HFFc6 (cell line): ENCODE data around the gene ZNF605. TPM values are rescaled to one million over a fixed set of nuclear protein-coding genes. Genes with fewer than 3 reads are reported as not detected.

Experiments
- DNase-seq: peaks from one replicate; pipeline ENCODE4 v3.0.0-alpha.2; 2018
- H3K27ac Mint-ChIP-seq: 2 replicates; pipeline ENCODE4 v1.8.0; 2020; ENCODE audit warnings: mild to moderate bottlenecking, mixed read lengths
- H3K27me3 Mint-ChIP-seq: 2 replicates; pipeline ENCODE4 v1.8.0; 2021; ENCODE audit warnings: mild to moderate bottlenecking, moderate library complexity, mixed read lengths; ENCODE audit not compliant: insufficient read depth
- H3K36me3 Mint-ChIP-seq: 2 replicates; pipeline ENCODE4 v1.8.0; 2021; ENCODE audit warnings: low read depth, mixed read lengths
- H3K4me1 Mint-ChIP-seq: 2 replicates; pipeline ENCODE4 v1.8.0; 2020; ENCODE audit warnings: low read depth, mixed read lengths
- H3K4me3 Mint-ChIP-seq: 2 replicates; pipeline ENCODE4 v1.8.0; 2020; ENCODE audit warnings: mild to moderate bottlenecking, moderate library complexity, mixed read lengths
- H3K9me3 Mint-ChIP-seq: 2 replicates; pipeline ENCODE4 v1.8.0; 2020; ENCODE audit warnings: mild to moderate bottlenecking, mixed read lengths
- CTCF ChIP-seq: fragments of 200-600 bp; sonication (generic); IDR thresholded peaks from 2 replicates; pipeline ENCODE4 v1.5.0; 2021; ENCODE audit warnings: antibody characterized with exemption, mild to moderate bottlenecking
- total RNA-seq, 6 experiments: library from RNA; stranded (reverse); fragmentation: NEBNext Ultra II Directional; extraction: Animal tissue kit (Norgen Biotek cat#: 25700); gene quantifications; 2 replicates in 1 of 6; 3 replicates in 5 of 6; pipeline ENCODE4 v1.2.3, GENCODE V29; 2021

ZNF605 gene
- total RNA-seq, 6 experiments from 2014 or later, result 6.2 to 11.8 (median 7.6) TPM

DNA sequence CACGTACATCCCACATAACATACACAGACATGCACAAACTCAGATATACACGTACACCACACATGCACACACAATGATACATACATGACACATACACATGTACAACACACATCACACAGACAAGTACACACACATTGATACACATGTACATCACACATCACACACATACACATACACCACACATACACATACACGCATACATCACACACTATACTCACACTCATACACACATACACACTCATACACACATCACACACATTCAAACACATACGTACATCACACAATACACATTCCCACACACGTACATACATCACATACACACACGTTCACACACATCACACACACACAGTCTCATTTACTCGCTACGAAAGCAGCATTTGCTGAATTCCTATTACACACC is 4.5 kb downstream of the ZNF605 start:
- Mint-ChIP-seq H3K36me3 (peaks cover 33% of the 10 kb centered on the region), H3K4me1 (peaks cover 14% of the 10 kb centered on the region), H3K27me3 (peaks cover 24% of the 10 kb centered on the region), H3K4me3 (no peak overlapping the region), H3K9me3 (peaks cover 17% of the 10 kb centered on the region), H3K27ac (no peak overlapping the region)
- DNase-seq, result no peak
- TF ChIP-seq CTCF, result no peak

DNA sequence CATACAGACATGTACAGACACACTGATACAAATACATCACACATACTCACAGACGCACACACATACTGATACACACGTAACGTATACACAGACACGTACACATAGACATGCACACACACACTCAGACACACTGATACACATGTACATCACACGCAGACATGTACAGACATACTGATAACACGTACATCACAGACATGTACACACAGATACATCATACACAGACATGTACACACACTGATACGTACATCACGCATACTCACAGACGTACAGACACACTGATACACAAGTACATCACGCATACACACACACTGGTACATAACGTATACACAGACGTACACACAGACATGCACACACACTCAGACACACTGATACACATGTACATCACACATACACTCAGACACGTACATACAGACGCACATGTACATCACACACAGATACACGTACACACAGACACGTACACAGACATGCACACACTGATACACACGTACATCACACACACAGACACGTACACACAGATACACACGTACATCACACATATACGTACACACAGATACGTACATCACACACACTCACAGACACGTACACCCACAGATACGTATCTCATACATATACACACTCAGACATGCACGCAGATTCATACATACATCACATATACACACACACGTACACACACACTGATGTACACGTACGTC is 5.1 kb downstream of the ZNF605 start:
- no peak for TF ChIP-seq CTCF
- H3K36me3 Mint-ChIP-seq, result peaks cover 36% of the 10 kb centered on the region

DNA sequence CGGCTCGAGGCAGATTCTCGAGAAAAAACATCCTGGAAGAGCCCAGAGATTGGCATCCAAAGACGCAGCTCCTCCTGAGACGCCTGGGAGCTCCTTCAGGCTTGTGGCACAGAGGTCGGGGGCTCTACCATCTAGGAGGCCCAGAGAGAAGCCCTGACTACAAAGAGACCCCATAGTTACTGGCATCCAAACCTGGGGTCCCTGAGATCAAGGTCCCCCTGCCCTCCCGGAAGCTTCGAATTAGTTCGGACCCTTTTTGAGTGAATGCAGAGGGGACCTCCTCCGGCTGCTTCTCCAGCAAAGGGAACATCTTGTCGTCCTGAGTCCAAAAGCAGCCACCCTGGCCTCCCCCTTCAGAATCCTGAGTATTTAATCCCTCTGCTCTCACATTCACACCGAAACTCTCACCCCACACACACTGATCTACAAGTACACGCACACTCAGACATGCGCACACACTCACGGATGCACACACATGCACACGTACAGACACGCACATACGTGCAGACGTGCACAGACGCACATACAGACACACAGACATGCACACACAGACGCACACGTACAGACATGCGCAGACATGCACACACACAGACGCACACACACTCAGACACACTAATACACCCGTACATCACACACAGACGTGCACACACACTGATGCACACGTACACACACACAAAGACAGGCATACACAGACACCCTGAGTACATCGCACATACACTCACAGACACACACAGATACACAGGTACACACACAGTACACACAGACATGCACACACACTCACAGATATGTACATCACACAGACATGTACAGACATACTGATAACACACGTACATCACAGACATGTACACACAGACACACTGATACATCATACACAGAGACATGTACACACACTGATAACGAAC is 5.9 kb downstream of the ZNF605 start:
- Mint-ChIP-seq H3K27me3 (peaks cover 23% of the 10 kb centered on the region), H3K9me3 (peaks cover 20% of the 10 kb centered on the region), H3K27ac (no peak overlapping the region), H3K4me1 (peaks cover 8% of the 10 kb centered on the region), H3K4me3 (no peak overlapping the region), H3K36me3 (peaks cover 44% of the 10 kb centered on the region)
- no peak for DNase-seq
- no peak for TF ChIP-seq CTCF

More for the DNA sequence above, 5.1 kb downstream of the ZNF605 start:
- H3K27me3 Mint-ChIP-seq, result peaks cover 23% of the 10 kb centered on the region
- H3K9me3 Mint-ChIP-seq, result peaks cover 16% of the 10 kb centered on the region
- no peak overlapping the region for H3K4me3 Mint-ChIP-seq
- H3K4me1 Mint-ChIP-seq, result peaks cover 11% of the 10 kb centered on the region
- DNase-seq, result no peak
- no peak overlapping the region for H3K27ac Mint-ChIP-seq

- Mint-ChIP-seq H3K36me3 (peaks cover 45% of the 10 kb centered on the region), H3K4me1 (no peaks in the 10 kb centered on the region), H3K27ac (no peak overlapping the region), H3K4me3 (no peak overlapping the region), H3K27me3 (peaks cover 8% of the 10 kb centered on the region), H3K9me3 (peaks cover 30% of the 10 kb centered on the region)
- no peak for DNase-seq
- TF ChIP-seq CTCF, result no peak
These were observed 7.7 kb downstream of the ZNF605 start for GRCh38 chr12:132948146-132949066.

DNA sequence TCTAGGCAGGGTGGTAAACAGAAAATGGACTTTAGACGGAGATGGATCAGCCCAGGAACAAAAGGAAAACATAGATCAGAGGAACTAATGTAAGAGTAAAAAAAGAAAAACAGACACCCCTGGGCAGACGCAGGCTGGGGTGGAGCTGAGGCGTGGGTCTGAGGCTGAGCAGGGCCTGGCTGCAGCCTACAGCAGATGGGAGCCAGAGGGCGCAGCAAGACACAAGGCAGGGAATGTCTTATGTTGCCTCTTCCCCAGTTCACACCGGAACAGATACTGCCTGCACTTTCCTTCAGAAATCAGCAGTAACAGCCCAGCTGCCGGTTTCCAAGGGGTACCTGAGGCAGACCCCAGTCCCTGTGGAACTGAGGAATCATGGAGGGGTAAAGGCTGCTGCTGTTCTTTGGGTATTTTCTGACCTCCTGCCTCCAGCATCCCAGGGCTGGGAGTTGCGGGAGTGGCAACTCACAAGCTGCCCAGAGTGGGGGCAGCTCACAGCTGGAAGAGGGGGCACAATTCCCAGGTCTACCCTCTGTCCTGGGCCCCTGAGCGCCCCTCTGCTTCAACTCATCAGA is 9.8 kb downstream of the ZNF605 start:
- Mint-ChIP-seq H3K4me1 (no peaks in the 10 kb centered on the region), H3K4me3 (no peak overlapping the region; the same call in 1 of the 2 replicates)
- no peak for TF ChIP-seq CTCF

More for the DNA sequence above, 9.8 kb downstream of the ZNF605 start:
- Mint-ChIP-seq H3K36me3 (peaks cover 50% of the 10 kb centered on the region), H3K9me3 (peaks cover 48% of the 10 kb centered on the region), H3K27me3 (peaks cover 2% of the 10 kb centered on the region), H3K27ac (no peak overlapping the region)
- DNase-seq, result no peak
